PC-3 (cell line): ENCODE data around the gene NAT9. TPM values are rescaled to one million over a fixed set of nuclear protein-coding genes. Genes with fewer than 3 reads are reported as not detected.

Experiments
- ATAC-seq: fragments of 200-7000 bp; cut with Tn5 transposase; 2 replicates; pipeline ENCODE4 v1.9.1; 2020; ENCODE audit warnings: mild to moderate bottlenecking, moderate library complexity
- BruUV-seq: library from RNA; stranded (reverse); fragments of 400-500 nt; replicated peaks from 2 replicates; lab custom pipeline; 2021; lab: Mats Ljungman, UMichigan
- CTCF ChIA-PET: fragments of 300-600 bp; sonication (Branson Sonifier 250); formaldehyde crosslinking; loops from one replicate; lab custom pipeline; 2022; ENCODE audit warnings: antibody characterized with exemption; lab: Charles Lee
- POLR2A ChIA-PET: fragments of 300-600 bp; sonication (Branson Sonifier 250); formaldehyde crosslinking; loops from one replicate; lab custom pipeline; 2022; ENCODE audit warnings: antibody characterized with exemption; ENCODE audit not compliant: unreplicated experiment; lab: Charles Lee
- DNase-seq: peaks from one replicate; pipeline ENCODE4 v3.0.0-alpha.2; 2015
- H2AFZ ChIP-seq: fragments of 300-600 bp; sonication (generic); 2 replicates; pipeline ENCODE4 v1.6.0; 2016; ENCODE audit warnings: antibody characterized with exemption, low read length
- H3F3A ChIP-seq: fragments of 300-600 bp; sonication (generic); one replicate; pipeline ENCODE4 v1.6.0; 2017; ENCODE audit warnings: antibody characterized with exemption, low read length, control low read depth, mild to moderate bottlenecking; ENCODE audit not compliant: unreplicated experiment
- H3K27ac ChIP-seq: fragments of 300-600 bp; sonication (generic); 2 replicates; pipeline ENCODE4 v1.5.1; 2016; ENCODE audit warnings: mild to moderate bottlenecking, low read length
- H3K27me3 ChIP-seq: fragments of 300-600 bp; sonication (generic); 2 replicates; pipeline ENCODE4 v1.6.1; 2016; ENCODE audit warnings: low read length, mixed read lengths
- H3K36me3 ChIP-seq: fragments of 300-600 bp; sonication (generic); 2 replicates; pipeline ENCODE4 v1.6.1; 2016; ENCODE audit warnings: low read depth, mixed run types, low read length, mixed read lengths
- H3K4me1 ChIP-seq: fragments of 300-600 bp; sonication (generic); 2 replicates; pipeline ENCODE4 v1.5.1; 2016; ENCODE audit warnings: low read length; ENCODE audit not compliant: insufficient read depth
- H3K4me2 ChIP-seq: fragments of 300-600 bp; sonication (generic); 2 replicates; pipeline ENCODE4 v1.6.0; 2016; ENCODE audit warnings: low read length
- H3K4me3 ChIP-seq: fragments of 300-600 bp; sonication (generic); 2 replicates; pipeline ENCODE4 v1.5.1; 2016; ENCODE audit warnings: mild to moderate bottlenecking, low read length, mixed read lengths
- H3K79me2 ChIP-seq: fragments of 300-600 bp; sonication (generic); 2 replicates; pipeline ENCODE4 v1.6.1; 2017; ENCODE audit warnings: low read length, mixed read lengths
- H3K9ac ChIP-seq: fragments of 300-600 bp; sonication (generic); 2 replicates; pipeline ENCODE4 v1.6.0; 2016; ENCODE audit warnings: mild to moderate bottlenecking, low read length
- H3K9me2 ChIP-seq: fragments of 300-600 bp; sonication (generic); replicated peaks from 2 replicates; pipeline ENCODE4 v1.6.1; 2016; ENCODE audit warnings: mixed run types, low read length, mixed read lengths
- H3K9me3 ChIP-seq: fragments of 300-600 bp; sonication (generic); 2 replicates; pipeline ENCODE4 v1.6.1; 2016; ENCODE audit warnings: low read length, mixed read lengths
- H4K20me1 ChIP-seq: fragments of 300-600 bp; sonication (generic); 2 replicates; pipeline ENCODE4 v1.6.1; 2016; ENCODE audit warnings: low read length, mixed read lengths
- CTCF ChIP-seq: fragments of 300-600 bp; sonication (generic); conservative IDR thresholded peaks from 2 replicates; pipeline ENCODE4 v1.5.1; 2017; ENCODE audit warnings: antibody characterized with exemption, low read depth, mild to moderate bottlenecking, low read length
- EZH2 ChIP-seq: fragments of 300-600 bp; sonication (generic); IDR thresholded peaks from one replicate; pipeline ENCODE4 v1.6.1; 2017; ENCODE audit warnings: antibody characterized with exemption, mild to moderate bottlenecking, low read length; ENCODE audit not compliant: unreplicated experiment
- EZH2phosphoT487 ChIP-seq: fragments of 300-600 bp; sonication (generic); IDR thresholded peaks from 2 replicates; pipeline ENCODE4 v1.6.1; 2018; ENCODE audit warnings: mild to moderate bottlenecking, antibody characterized with exemption, low read length, borderline replicate concordance
- intact Hi-C: fragments of 100-400 bp; cut with micrococcal nuclease; formaldehyde crosslinking; loops from 2 replicates; pipeline ENCODE4 v1.9.0; 2023
- total RNA-seq: library from RNA; depleted of rRNA; stranded (reverse); fragments of >200 nt; gene quantifications from 2 replicates; pipeline ENCODE4 v1.2.3, GENCODE V29; 2014

NAT9 gene
- total RNA-seq, 1 experiment from 2014 or later, result 55.4 TPM

GRCh38 chr17:74782571-74782970, 6.4 kb upstream of the NAT9 start:
- H3K4me1 ChIP-seq, result peaks cover 7% of the 10 kb centered on the region; the same call in 1 of the 2 replicates
- no peak for ATAC-seq
- POLR2A ChIA-PET, result no interaction called here
- no peaks in the 10 kb centered on the region for H3K9me2 ChIP-seq
- H3F3A ChIP-seq, result no peaks in the 10 kb centered on the region
- no peaks in the 10 kb centered on the region for H3K27me3 ChIP-seq
- H3K4me3 ChIP-seq, result no peak overlapping the region
- H4K20me1 ChIP-seq, result no peaks in the 10 kb centered on the region
- H3K79me2 ChIP-seq, result peaks cover 8% of the 10 kb centered on the region; the same call in 1 of the 2 replicates
- no peak for TF ChIP-seq CTCF
- no peak for TF ChIP-seq EZH2
- CTCF ChIA-PET, result no interaction called here
- H2AFZ ChIP-seq, result no peak overlapping the region
- H3K4me2 ChIP-seq, result no peak overlapping the region
- no peak overlapping the region for H3K27ac ChIP-seq
- intact Hi-C loops, result no loop called here
- H3K9ac ChIP-seq, result no peak overlapping the region
- no peak for DNase-seq
- H3K36me3 ChIP-seq, result no peaks in the 10 kb centered on the region; the same call in 1 of the 2 replicates
- no TSS peak for BruUV-seq
- no peaks in the 10 kb centered on the region for H3K9me3 ChIP-seq

GRCh38 chr17:74780443-74781238, 4.5 kb upstream of the NAT9 start:
- no peak overlapping the region for H3K4me3 ChIP-seq
- peaks cover 23% of the 10 kb centered on the region for H3K79me2 ChIP-seq
- intact Hi-C loops, result no loop called here
- H3K9ac ChIP-seq, result no peak overlapping the region
- peak; percentile 90 for TF ChIP-seq CTCF
- no peak for TF ChIP-seq EZH2phosphoT487
- no peak for TF ChIP-seq EZH2
- no peak overlapping the region for H3K27ac ChIP-seq
- no peaks in the 10 kb centered on the region; the same call in 1 of the 2 replicates for H3K36me3 ChIP-seq
- no TSS peak for BruUV-seq
- CTCF ChIA-PET, result no interaction called here
- no peaks in the 10 kb centered on the region for H3K9me3 ChIP-seq
- H3F3A ChIP-seq, result no peaks in the 10 kb centered on the region
- H3K27me3 ChIP-seq, result no peaks in the 10 kb centered on the region
- ATAC-seq (peak; percentile 53), DNase-seq (peak; percentile 57)
- no peaks in the 10 kb centered on the region for H3K9me2 ChIP-seq
- peaks cover 14% of the 10 kb centered on the region; the same call in 1 of the 2 replicates for H3K4me1 ChIP-seq
- no peak overlapping the region for H3K4me2 ChIP-seq
- POLR2A ChIA-PET, result no interaction called here
- H2AFZ ChIP-seq, result no peak overlapping the region
- H4K20me1 ChIP-seq, result no peaks in the 10 kb centered on the region

- TF ChIP-seq EZH2, result no peak
- TF ChIP-seq EZH2phosphoT487, result no peak
- no peak for TF ChIP-seq CTCF
- Histone ChIP-seq H3K4me1 (peaks cover 20% of the 10 kb centered on the region), H3K9me2 (no peaks in the 10 kb centered on the region), H3K27me3 (no peaks in the 10 kb centered on the region), H3K79me2 (peaks cover 30% of the 10 kb centered on the region), H3K9me3 (no peaks in the 10 kb centered on the region), H2AFZ (no peak overlapping the region), H3K4me3 (no peak overlapping the region), H3K4me2 (no peak overlapping the region), H4K20me1 (no peaks in the 10 kb centered on the region), H3K36me3 (no peaks in the 10 kb centered on the region; the same call in 1 of the 2 replicates), H3K9ac (no peak overlapping the region), H3K27ac (no peak overlapping the region), H3F3A (no peaks in the 10 kb centered on the region)
- ChIA-PET CTCF (no interaction called here), POLR2A (no interaction called here)
- ATAC-seq, result no peak
- intact Hi-C loops, result no loop called here
- no peak for DNase-seq
- BruUV-seq, result no TSS peak
These were observed 3.8 kb upstream of the NAT9 start for GRCh38 chr17:74779948-74780400.
